K562 (cell line): ENCODE measurements around the gene MBOAT7. TPM values are rescaled to one million over a fixed set of nuclear protein-coding genes. Genes with fewer than 3 reads are reported as not detected.

ENCODE experiments used
- ATAC-seq: fragments of 200-7000 bp; cut with Tn5 transposase; 3 replicates; pipeline ENCODE4 v1.9.1; 2020; ENCODE audit warnings: moderate library complexity
- BruUV-seq: library from RNA; stranded (reverse); fragments of 400-500 nt; replicated peaks from 2 replicates; lab custom pipeline; 2021; lab: Mats Ljungman, UMichigan
- CTCF ChIA-PET: fragments of 300-600 bp; formaldehyde crosslinking; extraction: SDS; loops from one replicate; lab custom pipeline; 2021; ENCODE audit warnings: low intra/inter-chr PET ratio; lab: Yijun Ruan, JAX
- POLR2A ChIA-PET: fragments of 300-600, 350-650 bp; sonication (Branson Sonifier 250); formaldehyde crosslinking; extraction: SDS; loops from one replicate; lab custom pipeline; 2021; ENCODE audit warnings: antibody characterized with exemption, inconsistent platforms; lab: Yijun Ruan, JAX
- DNase-seq, 4 experiments: peaks; one replicate each; pipeline versions ENCODE4 v3.0.0 to v3.0.0-alpha.2; 2011 to 2018; ENCODE audit warnings: low spot score in 3 of 4, mixed read lengths in 3 of 4; ENCODE audit errors: extremely low read depth in 1 of 4
- FAIRE-seq: peaks from 2 replicates; lab custom pipeline; 2011; peaks lifted over from hg19 to GRCh38; lab: Jason Lieb, UNC
- H2AFZ ChIP-seq: 2 replicates; pipeline ENCODE4 v1.6.0; 2011; ENCODE audit warnings: low read depth, low read length, control low read depth, inconsistent platforms
- H3K27ac ChIP-seq: fragments of 200-600 bp; 3 replicates; pipeline ENCODE4 v1.8.0; 2011; ENCODE audit warnings: low read depth, mild to moderate bottlenecking, control low read depth, inconsistent platforms, low read length, moderate library complexity, mixed read lengths; ENCODE audit errors: extremely low read depth
- H3K27me3 ChIP-seq, 2 experiments: fragments of 300-600 bp in 1 of 2; 2 replicates in 1 of 2; 3 replicates in 1 of 2; pipeline versions ENCODE4 v1.6.0 to v1.8.0; 2011; ENCODE audit warnings: inconsistent platforms in 2 of 2, low read length in 2 of 2, mild to moderate bottlenecking in 1 of 2, mixed read lengths in 1 of 2, moderate library complexity in 1 of 2; ENCODE audit not compliant: control insufficient read depth in 2 of 2, insufficient read depth in 2 of 2
- H3K36me3 ChIP-seq: fragments of 300-600 bp; 3 replicates; pipeline ENCODE4 v1.8.0; 2011; ENCODE audit warnings: mild to moderate bottlenecking, low read length, inconsistent platforms; ENCODE audit not compliant: control insufficient read depth, insufficient read depth
- H3K4me1 ChIP-seq, 2 experiments: fragments of 200-600 bp in 1 of 2; replicated peaks in 1 of 2; 2 replicates in 1 of 2; 3 replicates in 1 of 2; pipeline versions ENCODE4 v1.5.1 to v1.8.0; 2011; ENCODE audit warnings: inconsistent platforms in 2 of 2, low read length in 2 of 2, mild to moderate bottlenecking in 1 of 2, mixed read lengths in 1 of 2, moderate library complexity in 1 of 2; ENCODE audit not compliant: control insufficient read depth in 2 of 2, insufficient read depth in 2 of 2
- H3K4me2 ChIP-seq: 2 replicates; pipeline ENCODE4 v1.6.1; 2011; ENCODE audit warnings: low read length, control low read depth, inconsistent platforms, mixed read lengths; ENCODE audit not compliant: insufficient read depth
- H3K4me3 ChIP-seq: fragments of 200-600 bp; sonication (generic), shearing (Covaris generic); 2 replicates; pipeline ENCODE4 v1.5.1; 2016; ENCODE audit warnings: control low read depth, inconsistent platforms
- H3K79me2 ChIP-seq: fragments of 200-600 bp; 3 replicates; pipeline ENCODE4 v1.8.0; 2011; ENCODE audit warnings: low read length, inconsistent platforms; ENCODE audit not compliant: control insufficient read depth, insufficient read depth
- H3K9ac ChIP-seq, 2 experiments: 2 replicates each; pipeline versions ENCODE4 v1.6.0 to v1.6.1; 2011; ENCODE audit warnings: low read depth in 2 of 2, low read length in 2 of 2, control low read depth in 1 of 2, inconsistent platforms in 1 of 2, mild to moderate bottlenecking in 1 of 2, mixed read lengths in 1 of 2; ENCODE audit not compliant: insufficient read depth in 1 of 2
- H3K9me1 ChIP-seq: one replicate; pipeline ENCODE4 v1.6.0; 2011; ENCODE audit warnings: inconsistent platforms, mild to moderate bottlenecking, low read length, moderate library complexity; ENCODE audit not compliant: control insufficient read depth, insufficient read depth
- H3K9me3 ChIP-seq: replicated peaks from 2 replicates; pipeline ENCODE4 v1.5.1; 2011; ENCODE audit warnings: low read depth, low read length, inconsistent platforms; ENCODE audit not compliant: control insufficient read depth, insufficient read depth
- H4K20me1 ChIP-seq: replicated peaks from 2 replicates; pipeline ENCODE4 v1.6.1; 2011; ENCODE audit warnings: low read length, inconsistent platforms, mixed read lengths; ENCODE audit not compliant: control insufficient read depth, insufficient read depth
- CCNT2 ChIP-seq: IDR thresholded peaks from 2 replicates; pipeline ENCODE4 v1.6.1; 2011; ENCODE audit warnings: borderline replicate concordance, low read depth, mild to moderate bottlenecking, moderate library complexity, mixed read lengths, low read length; ENCODE audit not compliant: insufficient read length; ENCODE audit errors: extremely low read depth
- EGR1 ChIP-seq: fragments of 450-650 bp; conservative IDR thresholded peaks from 2 replicates; pipeline ENCODE4 v1.6.1; 2017; ENCODE audit warnings: mild to moderate bottlenecking
- FOXJ2 ChIP-seq: fragments of 200-800 bp; sonication (Bioruptor generic); IDR thresholded peaks from 2 replicates; pipeline ENCODE4 v1.6.1; 2016; ENCODE audit warnings: missing genetic modification characterization, missing compliant biosample characterization
- HDAC8 ChIP-seq: fragments of 450-650 bp; IDR thresholded peaks from 2 replicates; pipeline ENCODE4 v1.6.1; 2016; ENCODE audit warnings: mild to moderate bottlenecking, missing genetic modification characterization, moderate library complexity, missing compliant biosample characterization
- MAZ ChIP-seq, 2 experiments: fragments of 450-650 bp in 1 of 2; sonication (generic) in 1 of 2; formaldehyde crosslinking; IDR thresholded peaks in 1 of 2; conservative IDR thresholded peaks in 1 of 2; 2 replicates each; pipeline versions ENCODE4 v1.4.0 to v1.5.0; 2020; ENCODE audit warnings: mild to moderate bottlenecking in 1 of 2, missing genetic modification reagents in 1 of 2
- POLR2G ChIP-seq: fragments of 200-400 bp; formaldehyde crosslinking; IDR thresholded peaks from 2 replicates; pipeline ENCODE4 v1.6.1; 2017; ENCODE audit warnings: low read depth, mild to moderate bottlenecking, antibody characterized with exemption, low read length, moderate library complexity
- RBFOX2 ChIP-seq: fragments of 200-400 bp; formaldehyde crosslinking; IDR thresholded peaks from 2 replicates; pipeline ENCODE4 v1.6.1; 2017; ENCODE audit warnings: low read depth, mild to moderate bottlenecking, low read length, moderate library complexity
- RBM22 ChIP-seq: fragments of 200-400 bp; formaldehyde crosslinking; IDR thresholded peaks from 2 replicates; pipeline ENCODE4 v1.6.1; 2018; ENCODE audit warnings: low read length, low read depth; ENCODE audit not compliant: poor library complexity, severe bottlenecking
- ZBED1 ChIP-seq: IDR thresholded peaks from 2 replicates; pipeline ENCODE4 v1.6.1; 2014
- ZBTB7A ChIP-seq: IDR thresholded peaks from 2 replicates; pipeline ENCODE4 v1.6.1; 2011; ENCODE audit warnings: low read depth, mild to moderate bottlenecking, low read length, moderate library complexity, borderline replicate concordance; ENCODE audit not compliant: control insufficient read depth
- ZNF121 ChIP-seq: sonication (generic); formaldehyde crosslinking; conservative IDR thresholded peaks from 2 replicates; pipeline ENCODE4 v1.8.0; 2022; ENCODE audit warnings: missing genetic modification reagents
- WGBS: fragments of 100-300 bp; shearing (Covaris generic); methylation state at CpG from one replicate; pipeline ENCODE4 v1.1.6; 2016; ENCODE audit warnings: low coverage, mixed read lengths; ENCODE audit not compliant: insufficient coverage; ENCODE audit errors: missing lambda C conversion rate; 5-methylcytosine and 5-hydroxymethylcytosine counted together
- in situ Hi-C: fragments of 300-500 bp; cut with MboI; formaldehyde crosslinking; loops from 4 replicates; pipeline ENCODE4 v1.15.0; 2018; ENCODE audit warnings: inconsistent platforms, mixed read lengths
- intact Hi-C: fragments of 100-400 bp; cut with micrococcal nuclease; formaldehyde crosslinking; loops from 2 replicates; pipeline ENCODE4 v1.14.2; 2022
- polyA plus RNA-seq, 8 experiments: library from polyadenylated mRNA; depleted of rRNA in 4 of 8; stranded (reverse) in 5 of 8; unstranded in 3 of 8; fragments of >200 nt; fragmentation: Nextera tagmentation in 2 of 8; fragmentation: Illumina TruSeq in 1 of 8; extraction: Ambion mirVana in 2 of 8; extraction: Trizol in 1 of 8; gene quantifications; 2 replicates each; pipeline versions ENCODE4 v1.2.1 to v1.2.3, GENCODE V29; 2011 to 2014; ENCODE audit warnings: inconsistent platforms in 1 of 8, missing spikeins in 1 of 8
- total RNA-seq, 7 experiments: library from RNA; depleted of rRNA in 6 of 7; stranded (reverse); fragments of >200 nt in 6 of 7; fragmentation: Illumina TruSeq in 2 of 7; extraction: Trizol in 2 of 7; gene quantifications; 2 replicates each; pipeline versions ENCODE4 v1.2.1 to v1.2.3, GENCODE V29; 2011 to 2021; ENCODE audit warnings: low replicate concordance in 1 of 7

Gene MBOAT7
- total and polyA plus RNA-seq, 9 of the 15 experiments (the other 6 are each of a cell fraction or from before 2014, with no cell fraction given): 1.4 to 153 (median 56.1) TPM

- H4K20me1 ChIP-seq: no peaks in the 10 kb centered on the region; the same call in 1 of the 2 replicates
- no peaks in the 10 kb centered on the region for H3K79me2 ChIP-seq
- H3K27ac ChIP-seq: no peak overlapping the region
- H3K4me3 ChIP-seq: no peak overlapping the region
- H3K9me3 ChIP-seq: no peaks in the 10 kb centered on the region
- DNase-seq (peak in 1 of 4 experiments; percentile 8), ATAC-seq (peak; percentile 18; the same call in 2 of the 3 replicates), FAIRE-seq (no peak)
- ChIA-PET POLR2A (interaction anchor here (0.5 to 3.4 kb wide), 4 partner anchors 9 to 28 kb away, joined by 3 to 19 read pairs (median 8); partner anchors contain the start of genes MBOAT7, RPS9 and TSEN34), CTCF (no interaction called here)
- 74% methylated on average over 15 of the region's 25 CpGs for WGBS
- no peak overlapping the region for H3K4me2 ChIP-seq
- BruUV-seq: no TSS peak
- peak; percentile 77 for TF ChIP-seq POLR2G
- TF ChIP-seq FOXJ2 (tag): no peak
- no peak for TF ChIP-seq ZNF121 (CRISPR knock-in tag)
- TF ChIP-seq RBM22: peak; percentile 71
- TF ChIP-seq MAZ (CRISPR knock-in tag; conservative IDR thresholded peaks at IDR 0.05 in 1 of 2, IDR thresholded peaks at IDR 0.05 in 1 of 2): 0 out of 4 replicates have a peak, but pooled peaks of 1 of the 2 experiments have one; percentile 27
- no peak for TF ChIP-seq ZBED1
- TF ChIP-seq ZBTB7A: peak; percentile 31; the same call in 1 of the 2 replicates
- no peak for TF ChIP-seq HDAC8 (tag)
- peak; percentile 23 for TF ChIP-seq CCNT2
- TF ChIP-seq EGR1: peak; percentile 61
- peak; percentile 47 for TF ChIP-seq RBFOX2
- intact Hi-C loops (no loop called here), in situ Hi-C loops (no loop called here)
- 0 out of 4 replicates have a peak overlapping the region, but pooled peaks of 1 of the 2 experiments have one; percentile 60 for H3K9ac ChIP-seq
- peaks cover 2 to 42% of the 10 kb centered on the region in 2 experiments; a peak in 2 of 5 replicates for H3K4me1 ChIP-seq
- no peak overlapping the region for H2AFZ ChIP-seq
- no peaks in the 10 kb centered on the region for H3K9me1 ChIP-seq
- H3K36me3 ChIP-seq: peaks cover 24% of the 10 kb centered on the region; the same call in 2 of the 3 replicates
- no peaks in the 10 kb centered on the region for H3K27me3 ChIP-seq
These were observed 15.2 kb downstream of the MBOAT7 start for GRCh38 chr19:54173951-54174834.
